GM15510 (cell line): ENCODE measurements around the gene RASGRF2.

Source experiments
- POLR2A ChIP-seq: IDR thresholded peaks from 3 replicates; pipeline ENCODE4 v1.6.1; 2011; ENCODE audit warnings: borderline replicate concordance; ENCODE audit not compliant: insufficient read length; ENCODE audit errors: extremely low read depth

RASGRF2 gene

GRCh38 chr5:80933036-80933435 is 27.1 kb upstream of the RASGRF2 start:
- no peak for TF ChIP-seq POLR2A

GRCh38 chr5:80934751-80935150 is 25.4 kb upstream of the RASGRF2 start:
- TF ChIP-seq POLR2A, result no peak

- TF ChIP-seq POLR2A, result no peak
Observed at GRCh38 chr5:80935811-80936385, 24.3 kb upstream of the RASGRF2 start.

- no peak for TF ChIP-seq POLR2A
Observed at GRCh38 chr5:80936881-80937280, 23.3 kb upstream of the RASGRF2 start.

- TF ChIP-seq POLR2A, result no peak
Observed at GRCh38 chr5:80937584-80938356, 22.4 kb upstream of the RASGRF2 start.

GRCh38 chr5:80941496-80941895 is 18.7 kb upstream of the RASGRF2 start:
- no peak for TF ChIP-seq POLR2A

GRCh38 chr5:80951366-80951765 is 8.8 kb upstream of the RASGRF2 start:
- no peak for TF ChIP-seq POLR2A

GRCh38 chr5:80953587-80953986 is 6.6 kb upstream of the RASGRF2 start:
- no peak for TF ChIP-seq POLR2A

- no peak for TF ChIP-seq POLR2A
Observed at GRCh38 chr5:80955082-80955590, 5.0 kb upstream of the RASGRF2 start.

- no peak for TF ChIP-seq POLR2A
Observed at GRCh38 chr5:80956272-80956671, 3.9 kb upstream of the RASGRF2 start.

- no peak for TF ChIP-seq POLR2A
Observed at GRCh38 chr5:80957031-80957761, 3.0 kb upstream of the RASGRF2 start.

GRCh38 chr5:80958616-80959015 is 1.5 kb upstream of the RASGRF2 start:
- no peak for TF ChIP-seq POLR2A

- no peak for TF ChIP-seq POLR2A
Observed at GRCh38 chr5:80959138-80959537, 1.0 kb upstream of the RASGRF2 start.

- TF ChIP-seq POLR2A, result no peak
Observed at GRCh38 chr5:80960531-80961375, 590 bp downstream of the RASGRF2 start.

GRCh38 chr5:80961376-80962281 is 1.5 kb downstream of the RASGRF2 start:
- no peak for TF ChIP-seq POLR2A
